CD14-positive monocyte (primary cell): ENCODE measurements around the gene SLITRK2. TPM values are rescaled to one million over a fixed set of nuclear protein-coding genes. Genes with fewer than 3 reads are reported as not detected.
A peak's percentile ranks its signal among the peaks of the same experiment; 100 is the strongest.

Experiments
- DNase-seq, 3 donors: peaks; one replicate each; pipeline ENCODE4 v3.0.0-alpha.2; 2011 to 2022
- H2AFZ ChIP-seq: 2 replicates; pipeline ENCODE4 v1.6.0; 2012; ENCODE audit warnings: mild to moderate bottlenecking, low read depth, low read length, inconsistent platforms; ENCODE audit not compliant: insufficient read depth, poor library complexity, severe bottlenecking
- H3K27ac ChIP-seq, 2 donors: 1 replicate in 1 of 2; 2 replicates in 1 of 2; pipeline ENCODE4 v1.5.1; 2012 to 2013; ENCODE audit warnings: low read length in 2 of 2, control low read depth in 1 of 2, inconsistent platforms in 1 of 2, low read depth in 1 of 2, mild to moderate bottlenecking in 1 of 2
- H3K27me3 ChIP-seq, 2 donors: one replicate each; pipeline versions ENCODE4 v1.6.0 to v1.6.1; 2011 to 2013; ENCODE audit warnings: low read length in 2 of 2; ENCODE audit not compliant: control insufficient read depth in 2 of 2, insufficient read depth in 2 of 2
- H3K36me3 ChIP-seq, 2 donors: replicated peaks in 1 of 2; 1 replicate in 1 of 2; 2 replicates in 1 of 2; pipeline versions ENCODE4 v1.5.1 to v1.6.1; 2012 to 2013; ENCODE audit warnings: low read length in 2 of 2, control low read depth in 1 of 2, inconsistent platforms in 1 of 2, mild to moderate bottlenecking in 1 of 2; ENCODE audit not compliant: insufficient read depth in 2 of 2, control insufficient read depth in 1 of 2
- H3K4me1 ChIP-seq, 2 donors: 1 replicate in 1 of 2; 2 replicates in 1 of 2; pipeline versions ENCODE4 v1.5.1 to v1.6.1; 2012 to 2013; ENCODE audit warnings: low read length in 2 of 2, control low read depth in 1 of 2, inconsistent platforms in 1 of 2, mild to moderate bottlenecking in 1 of 2, moderate library complexity in 1 of 2; ENCODE audit not compliant: insufficient read depth in 2 of 2, control insufficient read depth in 1 of 2
- H3K4me2 ChIP-seq: replicated peaks from 2 replicates; pipeline ENCODE3; 2012; ENCODE audit warnings: low read length, moderate library complexity, mild to moderate bottlenecking; ENCODE audit not compliant: poor library complexity, severe bottlenecking; ENCODE audit errors: extremely low read depth
- H3K4me3 ChIP-seq, 3 experiments: fragments of 200-600 bp in 1 of 3; sonication (generic) in 1 of 3; replicated peaks in 1 of 3; 1 replicate in 2 of 3; 2 replicates in 1 of 3; pipeline ENCODE4 v1.5.1; 2011 to 2013; ENCODE audit warnings: low read length in 3 of 3, mild to moderate bottlenecking in 3 of 3, control low read depth in 2 of 3, low read depth in 2 of 3, inconsistent platforms in 1 of 3, moderate library complexity in 1 of 3
- H3K79me2 ChIP-seq: 2 replicates; pipeline ENCODE4 v1.6.0; 2012; ENCODE audit warnings: mild to moderate bottlenecking, control low read depth, inconsistent platforms, low read length, moderate library complexity; ENCODE audit not compliant: insufficient read depth
- H3K9ac ChIP-seq: 2 replicates; pipeline ENCODE4 v1.6.0; 2017; ENCODE audit warnings: low read length, mild to moderate bottlenecking; ENCODE audit not compliant: insufficient read depth, poor library complexity, severe bottlenecking
- H3K9me3 ChIP-seq, 2 donors: replicated peaks in 1 of 2; 1 replicate in 1 of 2; 2 replicates in 1 of 2; pipeline versions ENCODE4 v1.5.1 to v1.6.1; 2012 to 2013; ENCODE audit warnings: low read length in 2 of 2, control low read depth in 1 of 2; ENCODE audit not compliant: control insufficient read depth in 1 of 2, insufficient read depth in 1 of 2
- H4K20me1 ChIP-seq: 2 replicates; pipeline ENCODE4 v1.6.0; 2012; ENCODE audit warnings: mild to moderate bottlenecking, low read length, control low read depth, moderate library complexity; ENCODE audit not compliant: insufficient read depth
- H3K27ac Mint-ChIP-seq, 7 donors: one replicate each; pipeline ENCODE4 v1.8.0; 2020; ENCODE audit warnings: mild to moderate bottlenecking in 7 of 7, mixed read lengths in 7 of 7, moderate library complexity in 6 of 7, inconsistent platforms in 2 of 7
- H3K27me3 Mint-ChIP-seq, 3 donors: one replicate each; pipeline ENCODE4 v1.8.0; 2021 to 2022; ENCODE audit warnings: low read depth in 3 of 3, mild to moderate bottlenecking in 3 of 3, mixed read lengths in 3 of 3, moderate library complexity in 3 of 3, inconsistent platforms in 1 of 3
- H3K36me3 Mint-ChIP-seq, 2 donors: one replicate each; pipeline ENCODE4 v1.8.0; 2020; ENCODE audit warnings: mixed read lengths in 2 of 2, inconsistent platforms in 1 of 2, mild to moderate bottlenecking in 1 of 2
- H3K4me1 Mint-ChIP-seq: one replicate; pipeline ENCODE4 v1.8.0; 2020; ENCODE audit warnings: mild to moderate bottlenecking, mixed read lengths
- H3K4me3 Mint-ChIP-seq, 2 donors: one replicate each; pipeline ENCODE4 v1.8.0; 2020; ENCODE audit warnings: mild to moderate bottlenecking in 2 of 2, mixed read lengths in 2 of 2, moderate library complexity in 1 of 2
- H3K9me3 Mint-ChIP-seq, 7 donors: one replicate each; pipeline ENCODE4 v1.8.0; 2020 to 2022; ENCODE audit warnings: mixed read lengths in 7 of 7, mild to moderate bottlenecking in 6 of 7, moderate library complexity in 6 of 7, inconsistent platforms in 2 of 7
- CTCF ChIP-seq: fragments of 200-600 bp; IDR thresholded peaks from one replicate; pipeline ENCODE4 v1.8.0; 2022; ENCODE audit warnings: antibody characterized with exemption, mild to moderate bottlenecking
- WGBS: methylation state at CpG from one replicate; pipeline ENCODE4 v1.1.5; 2013; ENCODE audit warnings: missing lambda C conversion rate; ENCODE audit not compliant: insufficient coverage; 5-methylcytosine and 5-hydroxymethylcytosine counted together
- intact Hi-C, 2 donors: fragments of 100-400 bp; cut with micrococcal nuclease; formaldehyde crosslinking; loops; one replicate each; pipeline versions ENCODE4 v1.15.0 to v1.15.1; 2023
- polyA plus RNA-seq, 3 donors: library from polyadenylated mRNA; depleted of rRNA in 1 of 3; unstranded in 2 of 3; stranded (reverse) in 1 of 3; fragments of 300-500 nt in 2 of 3; fragments of >200 nt in 1 of 3; fragmentation: Illumina TruSeq in 2 of 3; gene quantifications; 1 replicate in 2 of 3; 2 replicates in 1 of 3; pipeline ENCODE4 v1.2.3, GENCODE V29; 2012 to 2021

The SLITRK2 gene
- polyA plus RNA-seq, 3 donors: not detected

- no peak for TF ChIP-seq CTCF
- H3K27me3 Mint-ChIP-seq: peaks cover 46 to 71% (median 54%) of the 10 kb centered on the region in 3 donors
- intact Hi-C loops: no loop called here
Measured at GRCh38 chrX:145820825-145821224, 3.2 kb downstream of the SLITRK2 start.

GRCh38 chrX:145821291-145821897 is 3.8 kb downstream of the SLITRK2 start:
- H3K27me3 Mint-ChIP-seq: peaks cover 44 to 68% (median 51%) of the 10 kb centered on the region in 3 donors
- no peak overlapping the region for H3K27ac Mint-ChIP-seq
- Histone ChIP-seq H3K4me2 (no peak overlapping the region), H2AFZ (no peak overlapping the region), H3K9ac (no peak overlapping the region), H3K79me2 (no peaks in the 10 kb centered on the region), H4K20me1 (no peaks in the 10 kb centered on the region), H3K4me3 (no peak overlapping the region), H3K9me3 (peaks cover 0 to 10% of the 10 kb centered on the region in 2 donors), H3K4me1 (no peaks in the 10 kb centered on the region), H3K27ac (no peak overlapping the region), H3K36me3 (no peaks in the 10 kb centered on the region), H3K27me3 (peaks cover 23 to 52% of the 10 kb centered on the region in 2 donors)
- peak overlapping the region in 1 of 2 donors; percentile 55 for H3K4me3 Mint-ChIP-seq
- WGBS: 0% methylated on average over 7 of the region's 30 CpGs
- intact Hi-C loops: no loop called here
- DNase-seq: no peak
- no peaks in the 10 kb centered on the region for H3K4me1 Mint-ChIP-seq
- H3K36me3 Mint-ChIP-seq: no peaks in the 10 kb centered on the region
- no peak for TF ChIP-seq CTCF
- H3K9me3 Mint-ChIP-seq: peaks cover 0 to 8% (median 2%) of the 10 kb centered on the region in 7 donors

More at GRCh38 chrX:145820825-145821224, 3.2 kb downstream of the SLITRK2 start:
- H3K9me3 ChIP-seq: peaks cover 0 to 10% of the 10 kb centered on the region in 2 donors
- H3K9ac ChIP-seq: no peak overlapping the region
- H3K27ac ChIP-seq: no peak overlapping the region
- Mint-ChIP-seq H3K27ac (no peak overlapping the region), H3K9me3 (peaks cover 0 to 8% (median 2%) of the 10 kb centered on the region in 7 donors), H3K36me3 (no peaks in the 10 kb centered on the region), H3K4me3 (peak overlapping the region in 1 of 2 donors; percentile 46), H3K4me1 (no peaks in the 10 kb centered on the region)
- H3K36me3 ChIP-seq: no peaks in the 10 kb centered on the region
- H2AFZ ChIP-seq: no peak overlapping the region
- H3K4me3 ChIP-seq: no peak overlapping the region
- no peak overlapping the region for H3K4me2 ChIP-seq
- H4K20me1 ChIP-seq: no peaks in the 10 kb centered on the region
- H3K27me3 ChIP-seq: peaks cover 24 to 52% of the 10 kb centered on the region in 2 donors
- no CpG with 5 or more reads among the region's 1 CpG for WGBS
- H3K79me2 ChIP-seq: no peaks in the 10 kb centered on the region
- H3K4me1 ChIP-seq: no peaks in the 10 kb centered on the region
- no peak for DNase-seq
